Endothelial cell of umbilical vein (primary cell): ENCODE results near the gene GLDC. TPM values are rescaled to one million over a fixed set of nuclear protein-coding genes. Genes with fewer than 3 reads are reported as not detected.

Experiments
- Bru-seq: library from RNA; stranded (reverse); fragments of 400-500 nt; gene quantifications from one replicate; lab custom pipeline; 2021; lab: Mats Ljungman, UMichigan
- BruChase-seq, 2 experiments: library from RNA; stranded (reverse); fragments of 400-500 nt; gene quantifications; one replicate each; lab custom pipeline; 2021; lab: Mats Ljungman, UMichigan
- BruUV-seq: library from RNA; stranded (reverse); fragments of 400-500 nt; replicated peaks from 2 replicates; lab custom pipeline; 2021; lab: Mats Ljungman, UMichigan
- CTCF ChIA-PET: fragments of 300-600, 350-600 bp; sonication (Branson Sonifier 250); formaldehyde crosslinking; loops from one replicate; lab custom pipeline; 2021; ENCODE audit warnings: antibody characterized with exemption, inconsistent platforms; lab: Charles Lee
- POLR2A ChIA-PET: fragments of 300-600, 350-600 bp; sonication (Branson Sonifier 250); formaldehyde crosslinking; loops from one replicate; lab custom pipeline; 2021; ENCODE audit warnings: antibody characterized with exemption, inconsistent platforms; lab: Charles Lee
- DNase-seq: peaks from one replicate; pipeline ENCODE4 v3.0.0-alpha.2; 2011; ENCODE audit warnings: low read depth, low spot score
- FAIRE-seq: peaks from 2 replicates; lab custom pipeline; 2011; peaks lifted over from hg19 to GRCh38; lab: Jason Lieb, UNC
- H2AFZ ChIP-seq: 2 replicates; pipeline ENCODE4 v1.6.0; 2012; ENCODE audit warnings: low read depth, low read length, control low read depth, inconsistent platforms
- H3K27ac ChIP-seq: 2 replicates; pipeline ENCODE4 v1.5.1; 2011; ENCODE audit warnings: low read depth, mild to moderate bottlenecking, control low read depth, low read length, moderate library complexity; ENCODE audit not compliant: insufficient read depth
- H3K27me3 ChIP-seq, 2 experiments: 2 replicates each; pipeline versions ENCODE4 v1.6.0 to v1.6.1; 2011; ENCODE audit warnings: low read length in 2 of 2, mixed read lengths in 1 of 2; ENCODE audit not compliant: control insufficient read depth in 2 of 2, insufficient read depth in 2 of 2
- H3K36me3 ChIP-seq, 2 experiments: 2 replicates in 1 of 2; 3 replicates in 1 of 2; pipeline ENCODE4 v1.5.1; 2011; ENCODE audit warnings: low read length in 2 of 2, mild to moderate bottlenecking in 1 of 2, moderate library complexity in 1 of 2; ENCODE audit not compliant: control insufficient read depth in 2 of 2, insufficient read depth in 2 of 2; ENCODE audit errors: extremely low read depth in 1 of 2
- H3K4me1 ChIP-seq: 3 replicates; pipeline ENCODE4 v1.5.1; 2011; ENCODE audit warnings: mild to moderate bottlenecking, low read length; ENCODE audit not compliant: control insufficient read depth, insufficient read depth; ENCODE audit errors: extremely low read depth
- H3K4me2 ChIP-seq: 2 replicates; pipeline ENCODE4 v1.6.1; 2011; ENCODE audit warnings: low read length, control low read depth, mixed read lengths; ENCODE audit not compliant: insufficient read depth
- H3K4me3 ChIP-seq, 3 experiments: fragments of 200-600 bp in 1 of 3; sonication (generic), shearing (Covaris generic) in 1 of 3; replicated peaks in 1 of 3; 2 replicates each; pipeline ENCODE4 v1.5.1; 2011 to 2016; ENCODE audit warnings: control low read depth in 3 of 3, low read length in 3 of 3, mild to moderate bottlenecking in 2 of 3, inconsistent platforms in 1 of 3, low read depth in 1 of 3, moderate library complexity in 1 of 3; ENCODE audit not compliant: insufficient read depth in 1 of 3
- H3K79me2 ChIP-seq: 2 replicates; pipeline ENCODE4 v1.6.0; 2012; ENCODE audit warnings: low read length, inconsistent platforms; ENCODE audit not compliant: control insufficient read depth, insufficient read depth
- H3K9ac ChIP-seq: replicated peaks from 2 replicates; pipeline ENCODE3; 2011; ENCODE audit warnings: low read length, control low read depth; ENCODE audit not compliant: insufficient read depth; ENCODE audit errors: extremely low read depth
- H3K9me1 ChIP-seq: replicated peaks from 3 replicates; pipeline ENCODE4 v1.6.0; 2011; ENCODE audit warnings: mild to moderate bottlenecking, low read length; ENCODE audit not compliant: control insufficient read depth, insufficient read depth; ENCODE audit errors: extremely low read depth
- H3K9me3 ChIP-seq: replicated peaks from 2 replicates; pipeline ENCODE4 v1.5.1; 2012; ENCODE audit warnings: low read length, inconsistent platforms; ENCODE audit not compliant: control insufficient read depth, insufficient read depth
- H4K20me1 ChIP-seq: replicated peaks from 2 replicates; pipeline ENCODE3; 2011; ENCODE audit warnings: mild to moderate bottlenecking, low read length; ENCODE audit not compliant: control insufficient read depth, insufficient read depth; ENCODE audit errors: extremely low read depth
- EZH2 ChIP-seq: IDR thresholded peaks from 2 replicates; pipeline ENCODE4 v1.6.1; 2012; ENCODE audit warnings: borderline replicate concordance, low read depth, mild to moderate bottlenecking, moderate library complexity, low read length, inconsistent platforms; ENCODE audit not compliant: severe bottlenecking
- GATA2 ChIP-seq: IDR thresholded peaks from 2 replicates; pipeline ENCODE4 v1.7.0; 2011; ENCODE audit warnings: low read depth, mild to moderate bottlenecking, moderate library complexity, mixed read lengths, low read length; ENCODE audit not compliant: insufficient read length, insufficient read depth
- MYC ChIP-seq: IDR thresholded peaks from one replicate; pipeline ENCODE4 v1.6.1; 2011; ENCODE audit warnings: mild to moderate bottlenecking, low read depth, low read length
- dilution Hi-C: fragments of 300-500 bp; cut with MboI; formaldehyde crosslinking; loops from one replicate; pipeline ENCODE4 v1.15.0; 2019; ENCODE audit warnings: low sequenced_read_pairs; ENCODE audit not compliant: extremely low pct_ligation_motif_present
- intact Hi-C: fragments of 100-400 bp; cut with micrococcal nuclease; formaldehyde crosslinking; loops from one replicate; pipeline ENCODE4 v1.10.0; 2022
- long read RNA-seq: library from polyadenylated mRNA; stranded (forward); transcript quantifications from one replicate; pipeline ENCODE4 v2.0.0, GENCODE V29; 2021
- polyA minus RNA-seq, 3 experiments: library from RNA; depleted of rRNA, polyadenylated mRNA; stranded (reverse); fragments of >200 nt; gene quantifications; 1 replicate in 1 of 3; 2 replicates in 2 of 3; pipeline ENCODE4 v1.2.3, GENCODE V29; 2011
- polyA plus RNA-seq, 4 experiments: library from polyadenylated mRNA; depleted of rRNA in 3 of 4; stranded (reverse) in 3 of 4; unstranded in 1 of 4; fragments of >200 nt; gene quantifications; 2 replicates each; pipeline versions ENCODE4 v1.2.1 to v1.2.3, GENCODE V29; 2011 to 2012; ENCODE audit warnings: missing spikeins in 1 of 4
- total RNA-seq: library from RNA; stranded (reverse); gene quantifications from 2 replicates; pipeline ENCODE4 v1.2.3, GENCODE V29; 2021

GLDC gene
- 2.6 and 4.7 TPM in 2 replicates for total RNA-seq
- 1.2 and 1.8 TPM in 2 replicates for polyA plus RNA-seq
- 1.8 and 2.2 TPM in 2 replicates for polyA plus RNA-seq (2011; cell fraction: cytosol; rRNA removed)
- 1.4 and 1.8 TPM in 2 replicates for polyA plus RNA-seq (2011; cell fraction: nucleus; rRNA removed)
- polyA plus RNA-seq (2012) = 12.8 and 16.0 TPM in 2 replicates
- polyA minus RNA-seq = 0.96 and 2.4 TPM in 2 replicates
- polyA minus RNA-seq (2011; cell fraction: cytosol; rRNA and poly(A)+ RNA removed) = not detected
- 1.8 and 2.2 TPM in 2 replicates for polyA minus RNA-seq (2011; cell fraction: nucleus; rRNA and poly(A)+ RNA removed)
- percentile 26 among the genes with signal in this experiment for Bru-seq, nascent RNA
- percentile 29 among the genes with signal in this experiment for BruChase-seq, experiment 1, labeled RNA remaining after a 6-hour chase
- percentile 27 among the genes with signal in this experiment for BruChase-seq, experiment 2, labeled RNA remaining after a 2-hour chase
- long read RNA-seq, partial matches to known transcripts = 2 of 9 reads
- long read RNA-seq, other reads (novel, unspliced or antisense) = 1 of 9 reads

GRCh38 chr9:6645355-6646292, at the start of gene GLDC:
GLDC (minus strand) TSS chr9:6645729; CDS start chr9:6645499, 230 bp downstream.
- intact Hi-C loops (loop anchor here (5.0 kb wide), 1 partner anchor 37 kb away; no protein-coding TSS in a partner anchor), dilution Hi-C loops (no loop called here)
- H3K79me2 ChIP-seq = no peaks in the 10 kb centered on the region
- H4K20me1 ChIP-seq = no peaks in the 10 kb centered on the region
- POLR2A ChIA-PET = no interaction called here
- no peaks in the 10 kb centered on the region for H3K9me3 ChIP-seq
- H3K27me3 ChIP-seq = peaks cover 37 to 46% of the 10 kb centered on the region in 2 experiments
- DNase-seq = peak; percentile 31
- CTCF ChIA-PET = interaction anchor here (0.7 to 1.6 kb wide), 3 partner anchors 9 to 288 kb away, joined by 3 to 7 read pairs (median 5); no protein-coding TSS in a partner anchor
- H3K27ac ChIP-seq = no peak within 1 kb of the TSS
- peak within 1 kb of the TSS; percentile 44 to 78 (median 71) for H3K4me3 ChIP-seq
- H3K9ac ChIP-seq = peak within 1 kb of the TSS; percentile 19
- H3K9me1 ChIP-seq = no peaks in the 10 kb centered on the region
- H3K4me2 ChIP-seq = peak within 1 kb of the TSS; percentile 86
- H2AFZ ChIP-seq = peak within 1 kb of the TSS; percentile 90
- no peaks in the 10 kb centered on the region for H3K36me3 ChIP-seq
- peaks cover 3% of the 10 kb centered on the region for H3K4me1 ChIP-seq
- TF ChIP-seq GATA2 (no peak), EZH2 (peak; percentile 68)
- BruUV-seq = no TSS peak
- FAIRE-seq = peak; percentile 82

DNA sequence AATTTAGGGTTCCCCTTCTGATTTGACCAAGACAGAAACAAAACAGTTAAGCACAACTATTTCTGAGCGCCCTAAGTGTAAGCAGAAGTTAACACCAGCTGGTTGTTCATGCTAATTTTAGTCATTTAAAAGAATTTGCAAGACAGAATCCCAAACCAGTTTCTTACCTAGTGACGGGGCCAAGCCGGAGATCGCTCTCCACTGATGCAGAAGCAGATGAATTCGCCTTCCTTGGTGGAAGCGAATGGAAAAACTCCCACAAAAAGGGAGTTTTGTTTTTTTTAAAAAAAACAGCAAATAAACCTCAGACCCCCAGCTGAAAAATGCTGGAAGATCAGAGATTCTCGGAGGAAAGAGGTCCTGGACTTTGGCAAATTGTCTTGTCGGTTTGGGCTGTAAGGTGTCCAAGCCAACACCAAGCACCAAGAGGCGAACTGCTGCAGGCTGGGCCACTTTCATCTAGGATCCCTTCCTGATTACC, 47.4 kb upstream of the GLDC start:
- no peak overlapping the region for H3K4me2 ChIP-seq
- dilution Hi-C loops = no loop called here
- no peak for TF ChIP-seq MYC
- no peak overlapping the region for H3K27ac ChIP-seq
- DNase-seq (no peak), FAIRE-seq (no peak)
- intact Hi-C loops = no loop called here
- no peaks in the 10 kb centered on the region for H3K9me1 ChIP-seq
- CTCF ChIA-PET = no interaction called here
- no peaks in the 10 kb centered on the region for H3K27me3 ChIP-seq
- H3K4me3 ChIP-seq = no peak overlapping the region
- no TSS peak for BruUV-seq
- no peaks in the 10 kb centered on the region for H3K79me2 ChIP-seq
- no peaks in the 10 kb centered on the region for H4K20me1 ChIP-seq
- no peak overlapping the region for H2AFZ ChIP-seq
- H3K9me3 ChIP-seq = no peaks in the 10 kb centered on the region
- H3K9ac ChIP-seq = no peak overlapping the region
- POLR2A ChIA-PET = interaction anchor here (0.9 kb wide), 1 partner anchor 11 kb away, joined by 4 read pairs; no protein-coding TSS in a partner anchor
- H3K4me1 ChIP-seq = no peaks in the 10 kb centered on the region
- no peaks in the 10 kb centered on the region for H3K36me3 ChIP-seq
